ENCODE measurements around the gene FBXO34.

FBXO34 gene

GRCh38 chr14:55270832-55271571 lies at the start of gene FBXO34:
Gene FBXO34, plus strand, starts transcription at chr14:55271421. Its CDS starts 78,970 bp downstream, at chr14:55350391.
- peak; percentile 100 for DNase-seq

GRCh38 chr14:55221968-55222367 lies 49.3 kb upstream of the FBXO34 start:
- DNase-seq: no peak

- DNase-seq: no peak
These were observed 47.9 kb upstream of the FBXO34 start for GRCh38 chr14:55223364-55223763.

- no peak for DNase-seq
These were observed 43.0 kb upstream of the FBXO34 start for GRCh38 chr14:55228261-55228660.

- DNase-seq: no peak
These were observed 37.6 kb upstream of the FBXO34 start for GRCh38 chr14:55233591-55233990.

GRCh38 chr14:55238019-55238680 lies 33.1 kb upstream of the FBXO34 start:
- DNase-seq: no peak

GRCh38 chr14:55239320-55239719 lies 31.9 kb upstream of the FBXO34 start:
- DNase-seq: no peak

GRCh38 chr14:55240526-55241178 lies 30.6 kb upstream of the FBXO34 start:
- DNase-seq: no peak

GRCh38 chr14:55241673-55242072 lies 29.5 kb upstream of the FBXO34 start:
- DNase-seq: no peak

GRCh38 chr14:55243386-55243785 lies 27.8 kb upstream of the FBXO34 start:
- no peak for DNase-seq

- no peak for DNase-seq
These were observed 27.4 kb upstream of the FBXO34 start for GRCh38 chr14:55243813-55244212.

- no peak for DNase-seq
These were observed 25.5 kb upstream of the FBXO34 start for GRCh38 chr14:55245657-55246268.

GRCh38 chr14:55248411-55248810 lies 22.8 kb upstream of the FBXO34 start:
- DNase-seq: no peak

GRCh38 chr14:55249423-55249822 lies 21.8 kb upstream of the FBXO34 start:
- no peak for DNase-seq

GRCh38 chr14:55253276-55253675 lies 17.9 kb upstream of the FBXO34 start:
- no peak for DNase-seq

- DNase-seq: no peak
These were observed 16.6 kb upstream of the FBXO34 start for GRCh38 chr14:55254581-55254980.

- DNase-seq: no peak
These were observed 15.2 kb upstream of the FBXO34 start for GRCh38 chr14:55255979-55256378.

- DNase-seq: no peak
These were observed 14.6 kb upstream of the FBXO34 start for GRCh38 chr14:55256586-55256985.

- no peak for DNase-seq
These were observed 6.0 kb upstream of the FBXO34 start for GRCh38 chr14:55265197-55265596.

- DNase-seq: no peak
These were observed 3.4 kb upstream of the FBXO34 start for GRCh38 chr14:55267820-55268219.

GRCh38 chr14:55271572-55272298 lies 514 bp downstream of the FBXO34 start:
- peak; percentile 70 to 74 for DNase-seq

GRCh38 chr14:55272387-55272786 lies 1.2 kb downstream of the FBXO34 start:
- DNase-seq: no peak

- DNase-seq: no peak
These were observed 1.7 kb downstream of the FBXO34 start for GRCh38 chr14:55272922-55273321.

Data from activated T-cell treated with anti-CD3 and anti-CD28 coated beads, Interleukin-2, amount 50 U/mL, for 48 hours (primary cell).